Gastrocnemius medialis (tissue), 4 donors: ENCODE data around the gene IDH1.

ENCODE experiments used
- CTCF ChIP-seq, 5 experiments: fragments of 450-650 bp in 3 of 5; fragments of 200-600 bp in 2 of 5; sonication (generic) in 2 of 5; IDR thresholded peaks in 4 of 5; conservative IDR thresholded peaks in 1 of 5; 1 replicate in 4 of 5; 2 replicates in 1 of 5; pipeline ENCODE4 v1.5.1; 2016 to 2019; ENCODE audit warnings: antibody characterized with exemption in 5 of 5, mild to moderate bottlenecking in 3 of 5, moderate library complexity in 3 of 5
- POLR2A ChIP-seq, 2 donors: fragments of 450-650 bp; IDR thresholded peaks; one replicate each; pipeline ENCODE4 v1.6.1; 2017; ENCODE audit warnings: antibody characterized with exemption in 2 of 2, mild to moderate bottlenecking in 2 of 2, moderate library complexity in 2 of 2

GRCh38 chr2:208279236-208279635 is 24.4 kb upstream of the IDH1 start:
- no peak for TF ChIP-seq CTCF (IDR thresholded peaks at IDR 0.05 in 4 of 5, conservative IDR thresholded peaks at IDR 0.05 in 1 of 5)
- no peak for TF ChIP-seq POLR2A (IDR thresholded peaks at IDR 0.05)
